Endothelial cell of umbilical vein (primary cell): ENCODE measurements around the gene GNB1.

Experiments
- EZH2 ChIP-seq: IDR thresholded peaks from 2 replicates; pipeline ENCODE4 v1.6.1; 2012; ENCODE audit warnings: borderline replicate concordance, low read depth, mild to moderate bottlenecking, moderate library complexity, low read length, inconsistent platforms; ENCODE audit not compliant: severe bottlenecking
- JUN ChIP-seq: IDR thresholded peaks from 2 replicates; pipeline ENCODE4 v1.6.1; 2011; ENCODE audit warnings: borderline replicate concordance, low read depth; ENCODE audit not compliant: insufficient read length, insufficient read depth
- POLR2A ChIP-seq: IDR thresholded peaks from 2 replicates; pipeline ENCODE4 v1.6.1; 2012; ENCODE audit warnings: low read depth, mild to moderate bottlenecking, control low read depth, low read length
- POLR2AphosphoS5 ChIP-seq: IDR thresholded peaks from 2 replicates; pipeline ENCODE4 v1.6.1; 2012; ENCODE audit warnings: low read depth, mild to moderate bottlenecking, control low read depth, low read length, moderate library complexity; ENCODE audit not compliant: insufficient read depth
- TF ChIP-seq, protein P1 (sequence below), 2 donors: IDR thresholded peaks; 1 replicate in 1 of 2; 2 replicates in 1 of 2; pipeline ENCODE4 v1.5.1; 2011; ENCODE audit warnings: low read length in 2 of 2, mild to moderate bottlenecking in 2 of 2, moderate library complexity in 2 of 2, control low read depth in 1 of 2, inconsistent platforms in 1 of 2, low read depth in 1 of 2; ENCODE audit not compliant: insufficient read depth in 1 of 2; ENCODE audit errors: extremely low read depth in 1 of 2

DNA sequence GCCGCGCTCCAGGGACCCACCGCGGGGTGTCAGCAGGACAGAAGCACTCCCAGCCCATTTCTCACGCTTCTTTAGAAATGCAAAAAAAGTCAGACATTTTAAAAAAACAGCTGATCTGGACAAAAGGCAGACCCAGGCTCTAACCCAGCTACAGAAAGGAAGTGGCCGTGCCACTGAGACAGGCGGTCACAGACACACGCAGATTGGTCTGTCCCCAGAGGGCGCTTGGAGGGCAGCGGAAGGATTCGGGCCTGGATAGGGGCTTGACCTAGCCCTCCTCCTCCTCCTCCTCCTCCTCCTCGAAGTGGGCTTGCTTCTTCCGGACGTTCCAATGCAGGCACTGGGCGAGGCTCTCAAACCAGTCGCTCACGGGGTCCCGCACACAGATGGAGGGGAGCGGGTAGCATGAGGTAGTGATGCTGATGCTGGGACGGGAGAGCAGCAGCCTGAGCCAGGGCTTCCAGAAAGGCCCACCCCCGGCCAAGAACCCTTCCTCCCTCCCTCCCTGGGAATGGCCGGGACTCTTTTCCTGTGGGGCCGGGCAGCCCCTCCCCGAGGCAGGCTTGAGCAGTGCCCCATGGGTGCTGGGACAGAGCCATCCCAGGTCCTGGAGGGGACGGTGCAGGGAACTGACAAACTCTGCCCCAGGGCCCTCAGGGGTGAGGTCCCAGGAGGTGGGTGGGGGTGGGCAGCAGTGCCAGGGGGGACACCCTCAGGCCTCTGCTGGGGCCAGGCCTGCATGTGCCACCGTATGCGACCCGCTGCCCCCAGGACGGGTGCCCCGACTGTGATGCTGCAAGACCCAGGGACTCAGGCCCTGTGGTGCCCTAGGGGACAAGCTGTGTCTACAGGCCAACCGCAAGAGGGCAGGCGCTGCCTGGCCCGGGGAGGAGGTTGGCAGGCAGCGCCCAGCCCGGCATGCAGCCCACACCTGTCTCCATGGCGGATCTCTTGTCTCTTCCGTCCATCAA, 138.0 kb downstream of the GNB1 start:
- TF ChIP-seq, protein P1, sequence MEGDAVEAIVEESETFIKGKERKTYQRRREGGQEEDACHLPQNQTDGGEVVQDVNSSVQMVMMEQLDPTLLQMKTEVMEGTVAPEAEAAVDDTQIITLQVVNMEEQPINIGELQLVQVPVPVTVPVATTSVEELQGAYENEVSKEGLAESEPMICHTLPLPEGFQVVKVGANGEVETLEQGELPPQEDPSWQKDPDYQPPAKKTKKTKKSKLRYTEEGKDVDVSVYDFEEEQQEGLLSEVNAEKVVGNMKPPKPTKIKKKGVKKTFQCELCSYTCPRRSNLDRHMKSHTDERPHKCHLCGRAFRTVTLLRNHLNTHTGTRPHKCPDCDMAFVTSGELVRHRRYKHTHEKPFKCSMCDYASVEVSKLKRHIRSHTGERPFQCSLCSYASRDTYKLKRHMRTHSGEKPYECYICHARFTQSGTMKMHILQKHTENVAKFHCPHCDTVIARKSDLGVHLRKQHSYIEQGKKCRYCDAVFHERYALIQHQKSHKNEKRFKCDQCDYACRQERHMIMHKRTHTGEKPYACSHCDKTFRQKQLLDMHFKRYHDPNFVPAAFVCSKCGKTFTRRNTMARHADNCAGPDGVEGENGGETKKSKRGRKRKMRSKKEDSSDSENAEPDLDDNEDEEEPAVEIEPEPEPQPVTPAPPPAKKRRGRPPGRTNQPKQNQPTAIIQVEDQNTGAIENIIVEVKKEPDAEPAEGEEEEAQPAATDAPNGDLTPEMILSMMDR (IDR thresholded peaks at IDR 0.05; ENCODE audit: extremely low read depth in 1 of 2, insufficient read depth in 1 of 2, low read depth in 1 of 2, low read length in 2 of 2) = no peak
- no peak for TF ChIP-seq POLR2A
- TF ChIP-seq POLR2AphosphoS5 = no peak
- TF ChIP-seq EZH2 = no peak
- TF ChIP-seq JUN = no peak
